ENCODE measurements around the gene STPG1.

The STPG1 gene

GRCh38 chr1:24369801-24370200, 43.8 kb downstream of the STPG1 start:
- no peak for DNase-seq (ENCODE audit: low spot score)

GRCh38 chr1:24369199-24369598, 44.4 kb downstream of the STPG1 start:
- DNase-seq (ENCODE audit: low spot score): no peak

DNA sequence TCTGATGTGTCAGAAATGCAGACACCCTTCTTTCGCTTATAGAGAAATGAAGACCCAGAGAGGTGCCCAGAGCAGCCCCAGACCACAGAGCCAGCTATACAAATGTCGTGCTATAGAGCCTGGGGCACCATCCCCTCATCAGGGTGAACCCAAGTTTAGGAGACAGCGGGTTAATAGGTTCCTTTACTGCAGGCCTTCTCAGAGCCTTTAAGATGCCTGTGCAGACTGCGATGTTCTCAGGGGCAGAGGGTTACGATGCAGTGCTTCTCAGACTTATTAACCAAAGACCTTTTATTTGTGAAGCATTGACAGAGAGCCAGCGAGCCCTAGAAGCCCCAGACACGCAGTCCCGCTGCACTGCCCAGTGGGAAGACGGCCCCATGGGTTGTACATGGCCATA, 46.9 kb downstream of the STPG1 start:
- DNase-seq (ENCODE audit: low spot score): no peak

DNA sequence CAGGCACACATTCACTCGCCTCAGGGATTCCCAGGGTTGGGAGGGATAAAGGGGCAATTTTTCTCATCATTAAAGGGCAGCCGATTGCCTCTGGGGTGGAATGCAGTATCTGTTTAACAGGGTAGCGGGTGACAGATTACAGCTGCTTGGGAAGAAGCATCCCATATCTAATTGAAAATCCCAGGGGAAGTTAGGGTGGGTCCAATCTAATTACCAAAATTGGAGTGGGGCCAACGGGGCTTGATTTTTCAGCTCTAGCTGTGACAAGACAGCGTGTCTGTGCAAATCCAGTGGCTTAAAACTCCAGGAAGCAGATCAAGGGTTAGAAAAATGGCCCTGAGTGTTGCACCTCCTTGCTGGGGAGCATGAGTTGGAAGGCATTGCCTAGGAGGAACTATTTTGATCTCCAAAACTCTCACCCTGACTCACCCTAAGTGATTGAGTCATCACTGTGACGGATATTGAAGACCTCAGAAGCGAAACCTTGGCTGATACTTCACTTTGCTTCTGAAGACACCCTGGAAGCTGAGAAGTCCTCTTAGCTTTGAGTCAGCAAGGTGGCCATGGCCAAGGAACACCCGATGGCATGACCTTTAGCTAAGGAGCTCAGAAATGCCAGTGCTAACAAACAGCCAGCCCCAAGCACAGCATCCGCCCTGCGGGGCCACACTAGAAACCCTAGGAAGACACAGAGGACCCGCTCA, 48.5 kb downstream of the STPG1 start:
- peak; percentile 92 for DNase-seq (ENCODE audit: low spot score)

DNA sequence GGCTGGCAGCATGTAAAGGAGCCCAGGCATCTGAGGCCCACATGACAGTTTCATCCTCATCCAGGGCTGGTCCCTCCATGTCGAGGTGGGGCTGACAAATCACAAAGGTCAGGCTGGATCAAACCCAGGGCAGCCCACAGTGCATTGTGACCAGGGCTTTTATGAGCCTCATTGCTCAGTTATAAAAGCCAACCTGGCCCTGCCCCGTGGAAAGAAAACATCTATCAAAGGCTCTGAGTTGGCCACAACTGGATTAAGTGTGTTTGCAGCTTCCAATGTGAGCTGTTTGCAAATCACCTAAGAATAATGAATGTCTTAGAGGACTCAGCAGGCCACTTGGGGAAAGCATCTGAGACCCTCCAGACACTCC, 49.0 kb downstream of the STPG1 start:
- no peak for DNase-seq (ENCODE audit: low spot score)

- no peak for DNase-seq (ENCODE audit: low spot score)
Measured at GRCh38 chr1:24363994-24364393, 49.6 kb downstream of the STPG1 start.

GRCh38 chr1:24362982-24363614, 50.5 kb downstream of the STPG1 start:
- peak; percentile 96 for DNase-seq (ENCODE audit: low spot score)

DNA sequence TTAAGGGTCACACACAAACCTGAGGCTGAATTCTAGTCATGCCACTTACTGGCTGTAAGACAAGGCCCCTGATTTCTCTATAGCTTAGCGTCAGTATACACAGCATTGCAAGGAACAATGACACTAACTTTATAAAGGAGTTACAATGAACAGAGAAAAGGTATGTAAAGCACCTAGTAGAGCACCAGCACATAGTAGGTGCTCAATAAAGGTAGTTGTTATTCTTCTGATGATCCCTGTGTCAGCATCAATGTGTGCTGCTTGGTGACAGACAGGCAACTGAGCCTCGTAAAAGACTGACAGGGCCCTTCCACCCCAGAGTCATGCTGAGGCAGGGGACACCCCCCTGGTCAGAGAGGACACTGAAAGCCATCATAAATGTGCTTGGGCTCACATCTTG, 51.2 kb downstream of the STPG1 start:
- no peak for DNase-seq (ENCODE audit: low spot score)

- no peak for DNase-seq (ENCODE audit: low spot score)
Measured at GRCh38 chr1:24361811-24362210, 51.8 kb downstream of the STPG1 start.

DNA sequence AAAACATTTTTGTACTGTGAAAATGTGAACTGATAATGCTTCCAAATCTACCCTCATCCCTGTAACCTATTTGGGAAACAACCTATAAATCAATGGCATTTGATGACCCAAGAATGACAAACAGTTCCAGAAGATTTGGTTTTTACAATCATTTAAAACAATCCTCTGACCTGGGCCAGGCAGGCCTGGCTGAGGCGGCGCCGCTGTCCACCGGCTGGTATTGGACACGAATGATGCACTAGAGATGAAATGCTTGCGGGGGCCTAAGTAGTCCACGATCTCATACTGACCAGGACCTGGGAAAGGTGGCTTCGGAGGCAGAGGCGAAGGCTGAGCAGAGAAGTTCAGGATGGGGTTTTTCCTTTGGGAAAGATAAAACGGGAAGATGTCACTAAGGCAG, 52.9 kb downstream of the STPG1 start:
- no peak for DNase-seq (ENCODE audit: low spot score)

DNA sequence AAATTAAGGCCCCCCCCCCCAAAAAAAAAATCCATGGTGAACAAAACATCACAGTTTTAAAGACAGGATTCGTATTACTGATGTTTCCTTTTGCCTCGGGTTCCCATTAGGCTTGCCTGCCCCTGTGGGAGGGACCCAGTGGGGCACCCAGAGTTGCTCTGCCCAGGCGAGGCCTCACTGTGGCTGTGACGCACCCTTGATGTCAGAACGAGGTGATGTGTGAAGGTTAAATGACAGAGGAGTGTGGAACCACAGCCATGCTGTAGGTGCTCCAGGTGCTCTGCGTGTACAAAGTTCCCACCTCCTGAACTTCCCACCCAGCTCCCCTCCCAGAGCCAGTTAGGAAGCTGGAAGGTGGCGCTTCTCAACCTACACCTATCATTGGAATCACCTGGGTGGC, 56.5 kb downstream of the STPG1 start:
- no peak for DNase-seq (ENCODE audit: low spot score)

DNA sequence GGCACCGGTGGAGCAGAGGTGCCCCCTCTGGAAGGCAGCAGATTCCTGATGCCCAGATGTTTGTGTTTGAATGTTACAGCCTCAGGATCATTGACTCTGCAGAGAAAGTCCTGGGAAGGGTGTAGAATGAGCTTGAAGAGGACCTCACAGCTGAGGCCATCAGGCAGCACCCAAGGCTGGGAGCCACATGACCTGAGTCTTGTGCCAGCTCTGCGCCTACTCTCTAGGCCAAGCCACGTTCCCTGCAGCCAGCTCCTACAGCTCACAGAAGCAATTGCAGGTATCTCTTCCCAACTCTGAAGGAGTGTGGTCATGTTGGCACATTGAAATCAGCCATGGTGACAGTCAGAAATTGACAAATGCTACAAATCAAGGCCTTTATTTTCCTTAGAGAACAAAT, 58.1 kb downstream of the STPG1 start:
- DNase-seq (ENCODE audit: low spot score): no peak

- DNase-seq (ENCODE audit: low spot score): no peak
Measured at GRCh38 chr1:24353292-24353891, 60.2 kb downstream of the STPG1 start.

DNA sequence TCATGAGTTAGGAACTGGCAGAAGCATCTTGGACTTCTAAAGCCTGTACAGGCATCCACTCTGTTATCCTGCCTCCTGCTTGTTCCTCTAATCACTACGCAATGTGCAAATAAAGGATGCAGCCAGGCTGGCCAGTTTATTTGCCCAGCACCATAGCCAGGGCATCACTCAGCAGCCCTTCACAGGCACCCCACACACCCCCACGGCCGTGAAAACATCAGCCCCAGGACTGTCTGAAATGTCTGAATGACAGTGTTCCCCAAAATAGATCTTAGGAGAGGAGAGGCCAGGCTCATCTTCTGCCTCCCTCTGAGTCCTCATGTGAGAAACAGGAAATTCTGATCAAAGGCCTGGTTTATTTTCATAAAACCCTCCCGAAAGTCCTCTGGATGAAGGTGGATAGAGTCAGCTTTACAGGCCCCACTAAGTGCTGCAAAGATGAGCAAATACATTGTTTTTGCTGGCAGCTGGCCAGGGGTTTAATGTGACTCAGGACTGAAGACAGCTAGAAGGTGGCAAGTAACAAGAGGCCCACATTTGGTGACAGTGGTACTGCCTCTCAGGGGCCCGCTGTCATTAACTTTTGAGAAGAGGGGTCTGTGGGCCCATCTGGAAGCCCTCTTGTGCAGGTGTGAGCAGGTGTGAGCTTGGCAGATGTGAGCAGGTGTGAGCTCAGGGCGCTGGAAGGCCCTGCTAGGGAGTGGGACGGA, 61.5 kb downstream of the STPG1 start:
- peak; percentile 29 for DNase-seq (ENCODE audit: low spot score)

DNA sequence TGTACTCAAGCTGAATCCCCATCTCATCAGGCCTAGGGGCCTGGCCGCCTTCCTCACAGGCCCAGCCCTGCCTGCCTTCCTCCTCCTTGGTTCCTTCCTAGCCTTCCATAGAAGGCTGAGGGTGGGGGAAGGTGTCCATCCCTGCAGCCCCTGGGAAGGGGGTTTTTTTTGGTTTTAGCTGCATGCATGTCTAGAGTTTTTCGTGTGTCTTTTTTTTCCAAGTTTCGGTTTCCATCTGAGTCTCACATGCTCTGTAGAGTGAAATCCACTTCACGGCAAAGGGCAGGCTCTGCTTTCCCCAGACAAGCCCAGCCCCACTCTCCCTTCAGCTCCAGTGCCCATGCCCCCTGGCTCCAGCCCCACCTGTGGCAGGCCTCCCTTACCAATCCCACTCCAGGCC, 62.3 kb downstream of the STPG1 start:
- no peak for DNase-seq (ENCODE audit: low spot score)

GRCh38 chr1:24349891-24350290, 63.7 kb downstream of the STPG1 start:
- DNase-seq (ENCODE audit: low spot score): no peak

- DNase-seq (ENCODE audit: low spot score): no peak
Measured at GRCh38 chr1:24348196-24348595, 65.4 kb downstream of the STPG1 start.

DNA sequence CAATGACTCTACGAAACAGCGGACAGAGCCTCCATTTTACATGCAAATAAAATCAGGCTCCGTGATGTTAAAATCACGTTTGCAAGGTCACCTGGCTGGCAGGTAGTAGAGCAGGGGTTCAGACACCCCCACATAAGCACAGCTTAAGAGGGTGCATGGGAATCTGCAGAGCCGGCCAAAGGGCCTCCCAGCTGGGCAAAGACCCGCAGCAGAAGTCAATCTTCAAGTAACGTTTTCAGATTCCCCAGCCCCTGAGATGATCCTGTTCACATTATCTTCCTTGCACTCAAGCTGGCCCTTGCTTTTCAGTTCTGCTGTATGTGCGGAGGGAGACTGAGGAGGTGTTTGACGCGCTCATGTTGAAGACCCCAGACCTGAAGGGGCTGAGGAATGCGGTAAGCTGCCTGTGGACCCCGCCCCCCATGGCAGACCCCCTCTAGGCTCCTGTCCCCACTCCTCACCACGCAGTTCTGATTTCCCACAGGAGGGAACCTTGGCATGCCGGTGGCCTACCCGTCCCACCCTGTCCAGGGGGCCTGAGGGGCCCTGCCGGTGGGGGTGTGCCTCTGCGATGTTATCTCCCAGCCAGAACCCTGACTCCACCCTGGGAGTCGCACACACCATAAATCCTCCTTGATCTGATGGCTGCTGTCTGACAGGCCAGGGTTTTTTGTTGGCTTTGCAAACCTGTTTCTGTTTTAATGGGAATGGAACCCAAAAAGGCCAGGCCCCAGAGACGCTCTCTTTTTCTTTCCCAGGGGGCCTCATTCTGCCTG, 66.2 kb downstream of the STPG1 start:
- DNase-seq (ENCODE audit: low spot score): no peak

DNA sequence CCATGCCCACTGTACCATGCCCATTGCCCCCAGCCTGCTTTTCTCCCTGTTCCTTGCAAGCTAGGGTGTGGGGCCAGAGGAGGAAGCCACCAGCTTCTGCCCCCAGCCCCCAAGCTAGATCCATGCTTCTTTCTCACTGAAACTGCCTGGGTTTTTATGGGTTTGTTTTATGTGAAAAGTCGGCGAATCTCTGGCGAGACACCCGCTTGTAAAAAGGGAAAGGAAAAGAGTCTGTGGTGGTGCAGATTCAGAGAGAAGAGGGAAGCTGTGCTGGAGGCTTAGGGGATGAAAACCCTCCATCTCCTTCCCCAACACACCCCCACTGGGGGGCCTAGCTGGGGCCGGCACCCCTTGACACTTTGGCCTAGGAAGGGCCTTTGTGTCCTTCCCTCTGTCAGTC, 68.2 kb downstream of the STPG1 start:
- no peak for DNase-seq (ENCODE audit: low spot score)

DNA sequence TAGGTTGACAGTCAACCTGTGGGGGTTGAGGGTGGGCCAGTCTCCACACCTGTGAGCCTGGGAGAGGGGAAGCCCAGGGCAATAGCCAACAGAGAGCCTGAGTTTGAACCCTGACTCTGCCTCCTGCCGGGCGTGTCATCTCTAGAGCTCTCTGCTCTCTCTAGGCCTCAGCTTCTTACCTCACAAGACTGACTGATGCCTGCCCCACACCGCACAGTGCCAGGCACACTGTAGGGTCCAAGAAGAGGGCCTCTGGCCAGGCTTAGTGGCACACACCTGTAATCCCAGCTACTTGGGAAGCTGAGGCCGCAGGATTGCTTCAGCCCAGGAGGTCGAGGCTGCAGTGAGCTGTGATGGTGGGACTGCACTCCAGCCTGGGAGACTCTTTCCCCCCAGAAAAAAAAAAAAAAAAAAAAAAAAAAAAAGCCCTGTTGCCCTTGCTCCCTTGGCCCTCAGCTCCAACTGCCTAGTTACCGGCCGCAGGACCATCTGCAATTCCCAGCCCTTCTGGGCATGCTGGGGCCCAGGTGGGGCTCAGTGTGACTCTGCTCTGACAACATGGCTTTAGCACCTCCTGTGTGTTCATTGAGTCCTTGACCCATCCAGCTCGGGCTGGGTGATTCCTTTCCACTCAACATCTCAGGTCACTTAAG, 69.4 kb downstream of the STPG1 start:
- no peak for DNase-seq (ENCODE audit: low spot score)

GRCh38 chr1:24343412-24344089, 70.0 kb downstream of the STPG1 start:
- DNase-seq (ENCODE audit: low spot score): no peak
